NT2/D1 (cell line): ENCODE results near the gene RBMS1.

Experiments used
- SUZ12 ChIP-seq: IDR thresholded peaks from 2 replicates; pipeline ENCODE4 v1.6.1; 2011; ENCODE audit not compliant: insufficient read length, insufficient read depth; ENCODE audit errors: extremely low read depth
- YY1 ChIP-seq: IDR thresholded peaks from 2 replicates; pipeline ENCODE4 v1.6.1; 2011; ENCODE audit not compliant: insufficient read length, insufficient read depth
- ZNF274 ChIP-seq: IDR thresholded peaks from 2 replicates; pipeline ENCODE4 v1.6.1; 2011; ENCODE audit warnings: mild to moderate bottlenecking, low read depth, low read length

DNA sequence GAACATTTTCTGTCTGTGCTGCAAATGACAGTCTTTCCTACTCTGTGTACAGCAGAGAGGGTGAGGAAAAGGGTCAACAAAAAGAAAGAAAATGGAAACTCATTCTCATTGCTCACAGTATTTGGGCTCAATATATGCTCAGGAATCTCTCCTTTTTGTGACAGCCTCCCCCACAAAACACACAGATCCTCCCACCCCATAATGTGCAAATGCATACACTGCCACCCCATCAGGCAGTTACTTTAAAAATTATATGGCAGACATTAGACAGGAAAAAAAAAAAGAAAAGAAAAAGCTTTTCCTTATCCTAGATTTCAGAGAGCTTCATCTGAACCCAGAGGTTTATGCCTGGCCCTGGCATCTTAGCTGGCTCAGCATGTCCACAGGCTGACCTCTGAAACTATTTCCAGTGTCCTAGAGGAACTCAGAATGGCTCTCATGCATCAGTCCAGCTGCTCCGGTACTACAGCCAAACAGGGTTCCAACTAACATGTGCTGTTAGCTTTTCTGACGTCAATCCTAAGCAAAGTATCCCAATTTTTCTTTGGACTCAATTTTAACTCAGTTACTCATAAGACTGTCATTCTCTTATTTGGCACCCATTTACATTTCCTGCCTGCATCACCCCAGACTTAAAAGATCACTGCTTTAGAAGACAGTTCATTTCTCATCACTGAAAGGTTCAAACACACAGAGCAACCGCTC lies 105.9 kb downstream of the RBMS1 start:
- TF ChIP-seq YY1 (no peak), ZNF274 (no peak), SUZ12 (no peak)
